Measurements from ENCODE around the gene SRSF10. TPM values are rescaled to one million over a fixed set of nuclear protein-coding genes. Genes with fewer than 3 reads are reported as not detected.

SRSF10 gene
- total RNA-seq, 4 donors from 2014 or later, result 75.1 to 97.5 (median 77.3) TPM

DNA sequence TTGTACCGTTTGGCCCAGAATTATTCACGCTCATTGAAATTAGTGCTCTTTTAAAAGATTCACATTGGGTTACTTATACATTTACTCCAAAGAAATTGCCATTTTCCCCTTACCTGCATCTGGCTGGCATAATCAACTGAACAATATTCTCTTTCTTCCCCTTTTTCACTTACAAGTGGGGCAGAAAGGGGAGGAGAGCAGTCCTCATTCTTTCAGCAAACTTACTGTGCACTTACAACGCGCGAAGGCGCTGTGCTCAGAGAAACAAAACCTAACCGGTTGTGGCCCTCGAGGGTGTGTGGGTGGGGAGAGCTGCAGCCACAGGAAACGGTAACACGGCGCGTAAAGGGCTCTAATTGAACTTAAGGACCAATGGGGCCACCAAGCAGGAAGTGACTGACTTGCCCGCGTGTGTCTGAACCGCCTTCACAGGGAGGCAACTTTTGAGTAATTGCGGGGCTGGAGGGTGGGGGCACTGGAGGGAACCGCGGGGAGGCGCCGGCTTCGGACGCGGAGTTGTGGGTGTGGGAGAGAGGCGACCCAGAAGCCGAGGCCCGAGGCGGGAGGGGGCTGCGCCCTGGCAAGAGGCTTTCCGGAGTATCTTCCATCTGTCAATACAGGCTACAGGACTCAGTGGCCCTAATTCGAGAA, 21.2 kb downstream of the SRSF10 start:
- TF ChIP-seq, protein P1, sequence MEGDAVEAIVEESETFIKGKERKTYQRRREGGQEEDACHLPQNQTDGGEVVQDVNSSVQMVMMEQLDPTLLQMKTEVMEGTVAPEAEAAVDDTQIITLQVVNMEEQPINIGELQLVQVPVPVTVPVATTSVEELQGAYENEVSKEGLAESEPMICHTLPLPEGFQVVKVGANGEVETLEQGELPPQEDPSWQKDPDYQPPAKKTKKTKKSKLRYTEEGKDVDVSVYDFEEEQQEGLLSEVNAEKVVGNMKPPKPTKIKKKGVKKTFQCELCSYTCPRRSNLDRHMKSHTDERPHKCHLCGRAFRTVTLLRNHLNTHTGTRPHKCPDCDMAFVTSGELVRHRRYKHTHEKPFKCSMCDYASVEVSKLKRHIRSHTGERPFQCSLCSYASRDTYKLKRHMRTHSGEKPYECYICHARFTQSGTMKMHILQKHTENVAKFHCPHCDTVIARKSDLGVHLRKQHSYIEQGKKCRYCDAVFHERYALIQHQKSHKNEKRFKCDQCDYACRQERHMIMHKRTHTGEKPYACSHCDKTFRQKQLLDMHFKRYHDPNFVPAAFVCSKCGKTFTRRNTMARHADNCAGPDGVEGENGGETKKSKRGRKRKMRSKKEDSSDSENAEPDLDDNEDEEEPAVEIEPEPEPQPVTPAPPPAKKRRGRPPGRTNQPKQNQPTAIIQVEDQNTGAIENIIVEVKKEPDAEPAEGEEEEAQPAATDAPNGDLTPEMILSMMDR (IDR thresholded peaks at IDR 0.05; ENCODE audit: low read depth), result no peak

DNA sequence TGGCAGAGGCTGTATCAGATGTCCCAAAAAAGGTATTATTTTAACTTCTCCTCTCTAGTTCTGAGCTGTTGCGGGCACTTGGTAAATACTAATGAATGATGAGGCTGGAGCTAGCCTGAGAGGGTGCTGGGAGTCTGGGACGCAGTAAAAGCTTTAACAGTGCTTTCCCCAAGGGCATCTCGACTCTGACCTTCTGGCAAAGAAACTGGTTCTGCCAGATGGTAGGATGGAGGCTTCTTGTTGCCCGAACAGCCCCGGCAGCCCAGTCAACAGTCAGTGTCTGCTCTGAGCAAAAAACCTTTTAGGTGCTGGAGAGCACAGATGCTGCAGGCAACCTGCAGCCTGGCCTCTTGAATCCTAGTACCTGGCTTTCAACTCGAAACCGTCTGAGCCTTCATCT, 23.0 kb downstream of the SRSF10 start:
- TF ChIP-seq, protein P1 (IDR thresholded peaks at IDR 0.05; ENCODE audit: low read depth), result no peak

DNA sequence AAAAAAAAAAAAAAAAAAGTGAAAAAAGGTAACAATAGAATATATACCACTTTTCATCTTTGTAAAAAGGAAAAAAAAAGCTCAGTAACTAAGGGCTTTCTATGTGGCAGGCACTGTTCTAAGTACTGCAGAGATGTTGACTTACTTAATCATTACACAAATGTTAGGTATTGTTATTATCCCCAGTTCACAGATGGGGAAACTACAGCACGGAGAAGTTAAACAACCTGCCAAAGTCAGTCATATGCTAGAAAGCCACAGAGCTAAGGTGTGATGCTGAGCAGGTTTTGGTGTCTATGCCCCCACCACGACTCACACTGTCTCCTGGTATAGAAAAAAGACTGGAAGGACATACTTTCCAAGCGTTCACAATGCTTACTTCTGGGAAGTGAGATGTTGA, 27.1 kb downstream of the SRSF10 start:
- TF ChIP-seq, protein P1 (IDR thresholded peaks at IDR 0.05; ENCODE audit: low read depth), result no peak

DNA sequence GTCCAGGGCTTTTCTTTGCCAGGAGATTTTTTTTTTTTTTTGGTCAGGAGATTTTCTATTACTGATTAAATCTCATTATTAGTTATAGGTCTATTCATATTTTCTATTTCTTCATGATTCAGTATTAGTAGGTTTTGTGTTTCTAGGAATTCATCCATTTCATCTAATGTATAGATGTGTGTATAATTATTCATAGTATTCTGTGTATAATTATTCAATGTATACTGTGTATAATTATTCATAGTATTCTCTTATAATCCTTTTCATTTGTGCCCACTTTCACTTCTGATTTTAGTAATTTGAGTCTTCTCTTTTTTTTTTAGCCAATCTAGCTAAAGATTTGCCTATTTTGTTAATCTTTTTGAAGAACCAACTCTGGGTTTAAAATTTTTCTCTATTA, 32.8 kb downstream of the SRSF10 start:
- TF ChIP-seq, protein P1 (IDR thresholded peaks at IDR 0.05; ENCODE audit: low read depth), result no peak

DNA sequence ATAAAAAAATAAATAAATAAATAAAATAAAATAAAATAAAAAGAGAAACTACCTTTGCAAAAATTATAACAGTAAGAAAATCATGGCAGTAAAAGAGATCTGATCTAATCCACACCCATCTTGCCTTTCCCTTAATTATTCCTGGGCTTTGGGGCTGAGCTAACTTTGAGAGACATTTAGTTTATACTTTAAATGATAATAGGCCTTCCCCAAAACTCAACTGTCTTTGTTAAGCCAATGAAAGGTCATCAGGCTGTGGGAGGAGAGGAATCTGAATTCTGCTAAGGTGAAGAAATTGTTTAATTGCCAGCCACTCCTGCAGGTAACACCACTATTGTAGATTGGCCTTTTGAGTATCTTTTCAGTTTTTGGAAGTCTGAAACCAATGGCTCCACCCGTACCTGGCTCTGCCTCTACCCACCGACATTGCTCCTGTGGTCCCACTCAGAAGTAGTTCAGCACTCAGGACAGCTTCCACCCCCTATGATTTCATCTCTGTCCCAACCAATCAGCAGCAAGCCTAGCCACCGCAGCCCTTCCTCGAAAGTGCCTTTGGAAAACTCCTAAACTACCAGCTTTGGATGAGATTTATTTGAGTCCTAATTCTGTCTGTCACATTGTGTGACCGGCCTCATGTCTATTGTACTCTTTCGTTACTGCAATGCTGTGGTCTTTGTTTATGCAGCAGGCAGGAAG, 43.5 kb downstream of the SRSF10 start:
- TF ChIP-seq, protein P1 (IDR thresholded peaks at IDR 0.05; ENCODE audit: low read depth), result no peak

DNA sequence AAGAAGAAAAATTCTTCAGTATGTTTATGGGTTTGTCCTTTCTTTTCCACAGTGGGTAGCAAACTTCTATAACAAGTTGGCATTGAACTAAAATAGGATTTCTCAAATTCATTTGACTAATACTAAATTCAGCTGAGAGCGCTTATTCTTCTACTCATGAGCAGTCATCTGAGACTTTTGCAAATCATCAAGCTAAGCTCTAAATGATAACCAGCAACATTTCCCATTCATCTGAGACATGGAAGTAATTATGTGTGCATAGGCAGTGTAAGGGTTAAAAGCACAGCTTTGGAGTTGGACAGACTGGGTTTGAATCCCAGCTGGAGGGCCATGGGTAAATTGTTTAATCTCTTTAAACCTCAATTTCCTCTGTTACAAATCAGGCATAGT, 48.6 kb downstream of the SRSF10 start:
- TF ChIP-seq, protein P1 (IDR thresholded peaks at IDR 0.05; ENCODE audit: low read depth), result no peak

DNA sequence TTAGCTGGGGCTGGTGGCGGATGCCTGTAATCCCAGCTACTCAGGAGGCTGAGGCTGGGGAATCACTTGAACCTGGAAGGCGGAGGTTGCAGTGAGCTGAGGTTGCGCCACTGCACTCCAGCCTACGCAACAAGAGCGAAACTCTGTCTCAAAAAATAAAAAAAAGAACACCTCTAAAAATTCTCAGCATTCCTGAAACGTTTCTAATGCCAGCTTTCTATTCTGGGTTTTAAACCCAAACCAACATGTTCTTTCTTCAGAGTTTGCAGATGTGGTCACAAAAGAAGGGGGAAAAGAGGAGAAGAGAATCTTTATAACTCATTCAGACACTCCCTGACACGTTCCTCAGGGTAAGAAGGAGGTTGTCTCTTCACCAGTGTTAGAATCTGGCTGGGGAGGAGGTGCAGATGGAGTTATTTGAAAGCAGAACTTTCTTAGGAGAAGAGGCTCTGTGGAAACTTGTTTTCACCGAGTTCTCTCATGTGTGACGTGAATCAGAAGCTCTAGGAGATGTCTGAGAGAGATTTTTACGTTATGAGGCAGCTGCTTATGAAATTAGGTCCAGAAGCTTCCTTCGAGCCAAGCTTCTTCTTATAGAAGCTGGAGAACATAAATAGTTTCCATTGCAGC, 49.2 kb downstream of the SRSF10 start:
- TF ChIP-seq, protein P1 (IDR thresholded peaks at IDR 0.05; ENCODE audit: low read depth), result no peak
